Neural crest cell (in vitro differentiated cells): Measurements from ENCODE around the gene CTNND1. TPM values are rescaled to one million over a fixed set of nuclear protein-coding genes. Genes with fewer than 3 reads are reported as not detected.

Experiments used
- DNase-seq: peaks from one replicate; pipeline ENCODE4 v3.0.0; 2021; ENCODE audit warnings: low read depth, mixed read lengths, low spot score
- H3K27ac Mint-ChIP-seq: one replicate; pipeline ENCODE4 v1.8.0; 2021; ENCODE audit warnings: mild to moderate bottlenecking, mixed read lengths; ENCODE audit not compliant: unreplicated experiment
- H3K27me3 Mint-ChIP-seq: 2 replicates; pipeline ENCODE4 v1.8.0; 2021; ENCODE audit warnings: low read depth, mild to moderate bottlenecking, mixed read lengths
- H3K36me3 Mint-ChIP-seq: 2 replicates; pipeline ENCODE4 v1.8.0; 2021; ENCODE audit warnings: low read depth, mild to moderate bottlenecking, mixed read lengths
- H3K4me1 Mint-ChIP-seq: 2 replicates; pipeline ENCODE4 v1.8.0; 2021; ENCODE audit warnings: mixed read lengths
- H3K4me3 Mint-ChIP-seq: one replicate; pipeline ENCODE4 v1.8.0; 2021; ENCODE audit warnings: mild to moderate bottlenecking, mixed read lengths
- H3K9me3 Mint-ChIP-seq: 2 replicates; pipeline ENCODE4 v1.8.0; 2021; ENCODE audit warnings: mixed read lengths
- CTCF ChIP-seq: fragments of 200-600 bp; sonication (generic); conservative IDR thresholded peaks from 2 replicates; pipeline ENCODE4 v1.5.0; 2021; ENCODE audit warnings: antibody characterized with exemption, mild to moderate bottlenecking
- total RNA-seq: library from RNA; stranded (reverse); gene quantifications from 2 replicates; pipeline ENCODE4 v1.2.1, GENCODE V29; 2021

CTNND1 gene
- total RNA-seq, 1 donor from 2014 or later = 144 TPM

- no peak for TF ChIP-seq CTCF
- Mint-ChIP-seq H3K36me3 (peaks cover 2% of the 10 kb centered on the region), H3K27me3 (no peaks in the 10 kb centered on the region), H3K4me1 (peaks cover 69% of the 10 kb centered on the region), H3K27ac (peak overlapping the region; percentile 96), H3K4me3 (peak overlapping the region; percentile 78), H3K9me3 (no peaks in the 10 kb centered on the region)
- DNase-seq = no peak
Observed at GRCh38 chr11:57777969-57778317, 16.3 kb downstream of the CTNND1 start.

GRCh38 chr11:57778318-57779037, 16.9 kb downstream of the CTNND1 start:
- no peaks in the 10 kb centered on the region for H3K9me3 Mint-ChIP-seq
- no peak for TF ChIP-seq CTCF
- H3K4me3 Mint-ChIP-seq = peak overlapping the region; percentile 78
- H3K27ac Mint-ChIP-seq = peak overlapping the region; percentile 96
- H3K4me1 Mint-ChIP-seq = peaks cover 68% of the 10 kb centered on the region
- peaks cover 2% of the 10 kb centered on the region for H3K36me3 Mint-ChIP-seq
- peak; percentile 51 for DNase-seq
- H3K27me3 Mint-ChIP-seq = no peaks in the 10 kb centered on the region

DNA sequence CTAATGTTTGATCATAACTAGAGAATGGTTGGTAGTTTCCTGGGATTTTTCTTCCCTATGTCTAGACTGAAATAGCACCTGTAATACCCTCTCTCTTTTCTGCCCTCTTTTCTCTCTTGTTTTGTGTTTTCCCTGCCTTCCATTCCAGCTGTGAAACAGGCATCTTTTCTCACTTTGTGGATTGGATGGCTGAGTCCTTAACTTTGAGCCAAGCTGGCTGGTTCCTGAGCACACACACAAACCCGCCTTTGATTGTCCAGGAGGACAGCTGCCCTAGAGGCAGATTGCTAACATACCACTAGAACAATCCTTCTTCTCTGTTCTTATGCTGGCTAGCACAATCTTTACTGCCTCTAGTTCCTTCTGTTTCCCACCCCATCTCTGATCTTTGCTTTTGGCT, 17.7 kb downstream of the CTNND1 start:
- Mint-ChIP-seq H3K27ac (peak overlapping the region; percentile 96), H3K9me3 (no peaks in the 10 kb centered on the region), H3K27me3 (no peaks in the 10 kb centered on the region), H3K4me1 (peaks cover 65% of the 10 kb centered on the region), H3K4me3 (peak overlapping the region; percentile 78), H3K36me3 (peaks cover 2% of the 10 kb centered on the region)
- no peak for DNase-seq
- TF ChIP-seq CTCF = peak; percentile 12

GRCh38 chr11:57781529-57781943, 19.9 kb downstream of the CTNND1 start:
- DNase-seq = no peak
- TF ChIP-seq CTCF = no peak
- Mint-ChIP-seq H3K4me1 (peaks cover 50% of the 10 kb centered on the region), H3K27ac (peak overlapping the region; percentile 52), H3K27me3 (no peaks in the 10 kb centered on the region), H3K4me3 (no peak overlapping the region), H3K9me3 (no peaks in the 10 kb centered on the region), H3K36me3 (peaks cover 2% of the 10 kb centered on the region)

- Mint-ChIP-seq H3K9me3 (no peaks in the 10 kb centered on the region), H3K36me3 (peaks cover 2% of the 10 kb centered on the region), H3K27me3 (no peaks in the 10 kb centered on the region), H3K4me3 (no peak overlapping the region), H3K27ac (no peak overlapping the region), H3K4me1 (peaks cover 35% of the 10 kb centered on the region)
- no peak for TF ChIP-seq CTCF
- no peak for DNase-seq
Observed at GRCh38 chr11:57785072-57785471, 23.5 kb downstream of the CTNND1 start.
